Epithelial cell of esophagus (primary cell): Measurements from ENCODE around the gene PRRC2C.
A peak's percentile ranks its signal among the peaks of the same experiment; 100 is the strongest.
"Not testable (repeated sequence)": the region's sequence is repeated elsewhere in the genome, so short reads cannot be mapped to it uniquely, and the experiment has no call there.

Experiments
- DNase-seq: peaks from one replicate; pipeline ENCODE4 v3.0.0; 2010; ENCODE audit warnings: low read depth
- H3K4me3 ChIP-seq: 2 replicates; pipeline ENCODE4 v1.5.1; 2011; ENCODE audit warnings: mild to moderate bottlenecking, low read length, control low read depth
- CTCF ChIP-seq: IDR thresholded peaks from 2 replicates; pipeline ENCODE4 v1.5.1; 2011; ENCODE audit warnings: low read depth, mild to moderate bottlenecking, low read length, control low read depth, inconsistent platforms; ENCODE audit not compliant: insufficient read depth; ENCODE audit errors: missing control alignments

The PRRC2C gene

GRCh38 chr1:171596119-171596518 lies 110.8 kb downstream of the PRRC2C start:
- H3K4me3 ChIP-seq, result no peak overlapping the region
- no peak for DNase-seq
- TF ChIP-seq CTCF, result no peak

- no peak for TF ChIP-seq CTCF
- DNase-seq, result no peak
- H3K4me3 ChIP-seq, result no peak overlapping the region
Measured at GRCh38 chr1:171596705-171597104, 111.4 kb downstream of the PRRC2C start.

- H3K4me3 ChIP-seq, result no peak overlapping the region
- TF ChIP-seq CTCF, result no peak
- no peak for DNase-seq
Measured at GRCh38 chr1:171597203-171597602, 111.9 kb downstream of the PRRC2C start.

- not testable (repeated sequence) for DNase-seq, H3K4me3 ChIP-seq
Measured at GRCh38 chr1:171600310-171600709, 115.0 kb downstream of the PRRC2C start.

- TF ChIP-seq CTCF, result no peak
- no peak for DNase-seq
- H3K4me3 ChIP-seq, result no peak overlapping the region
Measured at GRCh38 chr1:171600862-171601261, 115.5 kb downstream of the PRRC2C start.

- H3K4me3 ChIP-seq, DNase-seq: not testable (repeated sequence)
Measured at GRCh38 chr1:171603042-171603441, 117.7 kb downstream of the PRRC2C start.

- H3K4me3 ChIP-seq, result no peak overlapping the region
- no peak for DNase-seq
- TF ChIP-seq CTCF, result no peak
Measured at GRCh38 chr1:171606402-171606941, 121.1 kb downstream of the PRRC2C start.

GRCh38 chr1:171610385-171610784 lies 125.1 kb downstream of the PRRC2C start:
- no peak for TF ChIP-seq CTCF
- peak; percentile 24 for DNase-seq
- H3K4me3 ChIP-seq, result no peak overlapping the region
